CD8-positive, alpha-beta memory T cell (primary cell): ENCODE measurements around the gene IGSF23. TPM values are rescaled to one million over a fixed set of nuclear protein-coding genes. Genes with fewer than 3 reads are reported as not detected.
"Not testable (repeated sequence)": the region's sequence is repeated elsewhere in the genome, so short reads cannot be mapped to it uniquely, and the experiment has no call there.

Experiments
- CTCF ChIA-PET: fragments of 350-600 bp; sonication (Branson Sonifier 250); formaldehyde crosslinking; loops from one replicate; lab custom pipeline; 2021; ENCODE audit warnings: antibody characterized with exemption; lab: Charles Lee
- POLR2A ChIA-PET: fragments of 350-600 bp; sonication (Branson Sonifier 250); formaldehyde crosslinking; loops from one replicate; lab custom pipeline; 2021; ENCODE audit warnings: antibody characterized with exemption; lab: Charles Lee
- DNase-seq, 5 donors: peaks; one replicate each; pipeline versions ENCODE4 v3.0.0 to v3.0.0-alpha.2; 2020 to 2022; ENCODE audit warnings: mixed read lengths in 1 of 5
- H3K27ac ChIP-seq: one replicate; pipeline ENCODE4 v1.7.0; 2013; ENCODE audit warnings: low read depth, mild to moderate bottlenecking, low read length, moderate library complexity
- H3K27me3 ChIP-seq: 2 replicates; pipeline ENCODE4 v1.7.0; 2013; ENCODE audit warnings: low read length, mild to moderate bottlenecking; ENCODE audit not compliant: insufficient read depth, poor library complexity, severe bottlenecking
- H3K36me3 ChIP-seq: 2 replicates; pipeline ENCODE4 v1.7.0; 2013; ENCODE audit warnings: mild to moderate bottlenecking, low read length, moderate library complexity; ENCODE audit not compliant: insufficient read depth
- H3K4me1 ChIP-seq: 2 replicates; pipeline ENCODE4 v1.7.0; 2013; ENCODE audit warnings: mild to moderate bottlenecking, low read length, moderate library complexity; ENCODE audit not compliant: insufficient read depth
- H3K4me3 ChIP-seq: 2 replicates; pipeline ENCODE4 v1.7.0; 2013; ENCODE audit warnings: mild to moderate bottlenecking, low read length
- H3K9me3 ChIP-seq: 2 replicates; pipeline ENCODE4 v1.7.0; 2013; ENCODE audit warnings: mild to moderate bottlenecking, low read length
- H3K27ac Mint-ChIP-seq, 8 donors: one replicate each; pipeline ENCODE4 v1.8.0; 2020 to 2021; ENCODE audit warnings: mixed read lengths in 8 of 8, mild to moderate bottlenecking in 6 of 8, inconsistent platforms in 3 of 8, moderate library complexity in 3 of 8
- H3K27me3 Mint-ChIP-seq, 2 donors: one replicate each; pipeline ENCODE4 v1.8.0; 2020 to 2021; ENCODE audit warnings: mixed read lengths in 2 of 2, mild to moderate bottlenecking in 1 of 2, moderate library complexity in 1 of 2
- H3K36me3 Mint-ChIP-seq, 3 donors: one replicate each; pipeline ENCODE4 v1.8.0; 2020 to 2021; ENCODE audit warnings: mixed read lengths in 3 of 3, inconsistent platforms in 1 of 3, mild to moderate bottlenecking in 1 of 3
- H3K4me1 Mint-ChIP-seq, 3 donors: one replicate each; pipeline ENCODE4 v1.8.0; 2020 to 2021; ENCODE audit warnings: mixed read lengths in 3 of 3, inconsistent platforms in 1 of 3, mild to moderate bottlenecking in 1 of 3
- H3K4me3 Mint-ChIP-seq, 7 donors: one replicate each; pipeline ENCODE4 v1.8.0; 2020 to 2021; ENCODE audit warnings: mixed read lengths in 7 of 7, mild to moderate bottlenecking in 6 of 7, moderate library complexity in 4 of 7, inconsistent platforms in 2 of 7
- H3K9me3 Mint-ChIP-seq, 5 donors: one replicate each; pipeline ENCODE4 v1.8.0; 2020 to 2022; ENCODE audit warnings: mixed read lengths in 5 of 5, mild to moderate bottlenecking in 3 of 5, moderate library complexity in 2 of 5, inconsistent platforms in 1 of 5
- polyA plus RNA-seq: library from polyadenylated mRNA; unstranded; fragments of 300-500 nt; fragmentation: Illumina TruSeq; gene quantifications from one replicate; pipeline ENCODE4 v1.2.3, GENCODE V29; 2021
- total RNA-seq, 2 experiments: library from RNA; stranded (reverse); gene quantifications; one replicate each; pipeline ENCODE4 v1.2.3, GENCODE V29; 2021

Gene IGSF23
- total and polyA plus RNA-seq, 3 experiments from 2014 or later = not detected

DNA sequence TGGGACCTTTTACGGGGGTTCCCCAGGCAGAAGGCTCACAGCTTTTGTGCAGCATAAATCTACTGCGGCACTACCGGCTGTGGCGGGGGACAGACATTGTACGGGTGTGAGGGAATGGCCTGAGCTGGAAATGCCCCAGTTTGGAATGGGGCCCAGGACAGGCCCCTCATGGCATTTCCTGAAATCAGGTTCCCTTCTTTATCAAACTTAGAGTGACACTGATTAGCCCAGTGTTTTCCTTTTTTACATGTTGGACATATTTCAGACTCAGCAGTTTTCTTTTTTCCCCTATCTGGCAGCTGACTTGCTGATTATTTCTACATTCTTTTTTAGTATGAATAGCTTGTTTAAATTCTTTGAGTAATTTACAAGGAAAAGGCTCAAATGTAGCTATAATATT lies 20.7 kb downstream of the IGSF23 start:
- H3K4me1 ChIP-seq, H3K4me1 Mint-ChIP-seq, POLR2A ChIA-PET, H3K9me3 ChIP-seq, H3K4me3 ChIP-seq, H3K4me3 Mint-ChIP-seq, H3K27ac ChIP-seq, H3K36me3 ChIP-seq, H3K27ac Mint-ChIP-seq, H3K36me3 Mint-ChIP-seq, DNase-seq, H3K9me3 Mint-ChIP-seq, H3K27me3 ChIP-seq, CTCF ChIA-PET: not testable (repeated sequence)
- peaks cover 6 to 19% of the 10 kb centered on the region in 2 donors for H3K27me3 Mint-ChIP-seq

DNA sequence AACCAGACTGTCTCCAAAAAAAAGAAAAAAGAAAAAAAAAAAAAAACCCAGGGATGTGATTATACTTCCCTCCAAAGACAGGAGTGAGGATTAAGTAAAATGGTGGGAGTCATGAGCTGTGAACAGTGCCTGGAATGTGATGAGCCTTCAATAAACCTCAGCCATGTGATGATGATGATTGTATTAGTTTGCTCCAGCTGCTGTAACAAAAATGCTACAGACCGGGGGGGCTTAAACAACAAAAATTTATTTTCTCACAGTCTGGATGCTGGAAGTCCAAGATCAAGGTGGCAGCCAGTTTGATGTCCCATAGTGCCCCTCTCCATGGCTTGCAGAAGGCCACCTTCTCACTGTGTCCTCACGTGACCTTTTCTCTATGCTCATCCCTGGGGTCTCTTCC lies 21.4 kb downstream of the IGSF23 start:
- no peak for DNase-seq
- no peaks in the 10 kb centered on the region for H3K4me1 ChIP-seq
- no peak overlapping the region for H3K27ac Mint-ChIP-seq
- H3K36me3 Mint-ChIP-seq = no peaks in the 10 kb centered on the region
- H3K4me1 Mint-ChIP-seq = no peaks in the 10 kb centered on the region
- H3K4me3 Mint-ChIP-seq = no peak overlapping the region
- no peaks in the 10 kb centered on the region for H3K9me3 ChIP-seq
- H3K36me3 ChIP-seq = no peaks in the 10 kb centered on the region
- no peak overlapping the region for H3K27ac ChIP-seq
- H3K4me3 ChIP-seq = no peak overlapping the region
- H3K9me3 Mint-ChIP-seq = peaks cover 0 to 7% (median 0%) of the 10 kb centered on the region in 5 donors
- no peaks in the 10 kb centered on the region for H3K27me3 ChIP-seq
- H3K27me3 Mint-ChIP-seq = peaks cover 5 to 22% of the 10 kb centered on the region in 2 donors
- POLR2A ChIA-PET = no interaction called here
- CTCF ChIA-PET = no interaction called here

DNA sequence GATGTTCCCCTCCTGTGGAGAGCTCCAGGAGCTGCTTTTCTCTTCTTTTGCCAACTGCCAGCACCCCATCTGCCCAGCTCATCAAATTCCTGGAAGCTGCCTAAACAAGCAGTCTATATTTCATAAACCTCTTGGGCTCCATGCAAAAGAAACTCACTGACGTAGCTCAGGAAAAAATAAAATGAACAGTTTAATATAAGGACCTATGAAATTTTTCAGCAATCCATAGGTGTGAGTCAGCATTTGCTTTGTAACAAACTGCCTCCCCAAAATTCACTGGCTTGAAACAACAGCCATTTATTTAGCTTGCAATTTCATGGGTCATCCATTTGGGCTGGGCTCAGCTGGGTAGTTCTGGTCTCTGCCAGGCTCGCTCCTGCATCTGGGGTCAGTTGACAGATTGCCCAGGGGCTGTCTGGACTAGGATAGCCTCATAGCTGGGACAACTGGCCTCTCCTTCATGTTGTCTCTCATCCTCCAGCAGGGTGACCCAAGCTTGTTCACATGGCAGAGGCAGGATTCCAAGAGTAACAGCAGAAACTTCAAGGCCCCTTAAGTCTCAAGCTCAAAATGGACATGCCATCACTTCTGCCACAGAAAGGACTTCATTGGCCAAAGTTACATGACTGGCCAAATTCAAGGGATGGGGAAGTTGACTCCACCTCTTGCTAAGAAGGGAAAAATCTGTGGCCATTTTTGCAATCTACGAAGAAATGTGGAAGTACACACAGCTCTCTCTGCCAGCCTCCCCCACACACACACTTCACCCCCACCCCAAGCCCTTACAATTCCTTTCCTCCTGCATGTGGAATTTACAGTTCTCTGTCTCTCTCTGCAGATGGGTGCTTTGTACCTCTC lies 22.4 kb downstream of the IGSF23 start:
- H3K27me3 Mint-ChIP-seq = peaks cover 6 to 19% of the 10 kb centered on the region in 2 donors
- H3K36me3 ChIP-seq = no peaks in the 10 kb centered on the region
- DNase-seq = no peak
- no peaks in the 10 kb centered on the region for H3K4me1 ChIP-seq
- no peak overlapping the region for H3K27ac ChIP-seq
- peaks cover 0 to 7% (median 0%) of the 10 kb centered on the region in 5 donors for H3K9me3 Mint-ChIP-seq
- no peaks in the 10 kb centered on the region for H3K27me3 ChIP-seq
- H3K36me3 Mint-ChIP-seq = no peaks in the 10 kb centered on the region
- H3K27ac Mint-ChIP-seq = no peak overlapping the region
- no peak overlapping the region for H3K4me3 Mint-ChIP-seq
- ChIA-PET CTCF (no interaction called here), POLR2A (no interaction called here)
- no peaks in the 10 kb centered on the region for H3K4me1 Mint-ChIP-seq
- H3K4me3 ChIP-seq = no peak overlapping the region
- H3K9me3 ChIP-seq = no peaks in the 10 kb centered on the region

DNA sequence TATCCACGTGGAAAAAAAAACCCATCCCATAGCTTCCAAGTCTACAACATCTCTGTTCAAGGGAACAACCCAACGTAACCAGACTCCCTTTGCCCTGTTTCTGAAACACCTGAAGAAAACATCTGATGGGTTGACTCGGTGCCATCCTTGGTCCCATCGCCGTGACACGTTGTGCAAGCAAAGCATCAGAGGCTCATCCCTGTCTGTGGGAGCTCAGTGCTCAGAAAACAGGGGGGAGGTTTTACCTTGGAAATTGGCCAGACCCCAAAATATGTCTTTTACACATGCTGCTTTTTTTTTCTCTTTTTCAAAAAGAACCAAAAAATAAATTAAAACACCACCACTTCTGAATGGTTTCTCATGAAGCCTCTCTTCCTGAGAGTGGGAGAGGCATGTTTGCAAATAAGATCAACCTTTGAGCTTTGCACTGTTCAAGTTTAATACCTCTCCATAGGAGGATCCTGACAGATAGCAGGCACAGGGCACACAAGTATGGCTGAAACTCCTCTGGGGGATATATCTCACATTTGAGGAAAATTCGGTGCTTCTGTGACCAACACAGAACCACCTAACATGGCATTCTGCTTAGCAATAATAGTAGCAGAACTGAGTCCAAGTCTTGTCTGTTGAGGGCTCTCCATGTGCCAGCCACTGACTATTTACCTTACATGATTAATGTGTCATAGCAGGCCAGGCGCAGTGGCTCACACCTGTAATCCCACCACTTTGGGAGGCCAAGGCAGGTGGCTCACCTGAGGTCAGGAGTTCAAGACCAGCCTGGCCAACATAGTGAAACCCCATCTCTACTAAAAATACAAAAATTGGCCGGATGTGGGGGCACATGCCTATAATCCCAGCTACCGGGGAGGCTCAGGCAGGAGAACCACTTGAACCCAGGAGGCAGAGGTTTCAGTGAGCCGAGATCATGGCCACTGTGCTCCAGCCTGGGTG lies 23.4 kb downstream of the IGSF23 start:
- no peak overlapping the region for H3K4me3 Mint-ChIP-seq
- CTCF ChIA-PET = no interaction called here

GRCh38 chr19:44637390-44637764 lies 24.0 kb downstream of the IGSF23 start:
- H3K36me3 Mint-ChIP-seq = no peaks in the 10 kb centered on the region
- H3K4me3 Mint-ChIP-seq = no peak overlapping the region
- H3K4me1 Mint-ChIP-seq = no peaks in the 10 kb centered on the region
- ChIA-PET POLR2A (no interaction called here), CTCF (no interaction called here)
- Histone ChIP-seq H3K27ac (no peak overlapping the region), H3K27me3 (no peaks in the 10 kb centered on the region), H3K4me3 (no peak overlapping the region), H3K36me3 (no peaks in the 10 kb centered on the region), H3K4me1 (no peaks in the 10 kb centered on the region), H3K9me3 (no peaks in the 10 kb centered on the region)
- H3K27ac Mint-ChIP-seq = no peak overlapping the region
- H3K9me3 Mint-ChIP-seq = peaks cover 0 to 7% (median 0%) of the 10 kb centered on the region in 5 donors
- DNase-seq = no peak
- peaks cover 6 to 25% of the 10 kb centered on the region in 2 donors for H3K27me3 Mint-ChIP-seq

More for the DNA sequence above, 23.4 kb downstream of the IGSF23 start:
- no peaks in the 10 kb centered on the region for H3K9me3 ChIP-seq
- no peaks in the 10 kb centered on the region for H3K4me1 ChIP-seq
- DNase-seq = no peak
- POLR2A ChIA-PET = no interaction called here
- H3K27ac ChIP-seq = no peak overlapping the region
- no peak overlapping the region for H3K4me3 ChIP-seq
- H3K27me3 Mint-ChIP-seq = peaks cover 6 to 23% of the 10 kb centered on the region in 2 donors
- H3K27me3 ChIP-seq = no peaks in the 10 kb centered on the region
- no peaks in the 10 kb centered on the region for H3K36me3 Mint-ChIP-seq
- H3K4me1 Mint-ChIP-seq = no peaks in the 10 kb centered on the region
- H3K36me3 ChIP-seq = no peaks in the 10 kb centered on the region
- peaks cover 0 to 7% (median 0%) of the 10 kb centered on the region in 5 donors for H3K9me3 Mint-ChIP-seq
- H3K27ac Mint-ChIP-seq = peak overlapping the region in 1 of 8 donors; percentile 68

DNA sequence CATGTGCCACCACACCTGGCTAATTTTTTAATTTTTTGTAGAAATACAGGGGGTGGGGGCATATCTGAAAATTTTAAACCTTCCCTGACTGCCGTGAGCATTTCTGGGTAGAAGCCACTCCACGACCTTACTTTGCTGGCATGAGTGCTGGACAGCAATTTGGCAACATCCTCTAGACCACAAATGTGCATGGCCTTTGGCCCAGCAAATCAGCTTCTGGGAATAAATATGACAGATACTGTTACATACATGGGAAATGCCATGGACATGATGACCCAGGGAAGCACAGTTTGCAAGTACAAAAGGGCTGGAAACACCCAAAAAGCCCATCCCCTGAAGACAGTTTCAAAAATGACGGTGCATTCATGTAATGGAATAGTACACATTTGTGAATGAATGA lies 27.2 kb downstream of the IGSF23 start:
- H3K36me3 ChIP-seq = no peaks in the 10 kb centered on the region
- CTCF ChIA-PET = no interaction called here
- H3K9me3 ChIP-seq = no peaks in the 10 kb centered on the region
- no peaks in the 10 kb centered on the region for H3K36me3 Mint-ChIP-seq
- DNase-seq = no peak
- POLR2A ChIA-PET = no interaction called here
- no peak overlapping the region for H3K4me3 Mint-ChIP-seq
- no peaks in the 10 kb centered on the region for H3K9me3 Mint-ChIP-seq
- H3K27ac ChIP-seq = no peak overlapping the region
- no peaks in the 10 kb centered on the region for H3K4me1 ChIP-seq
- H3K27ac Mint-ChIP-seq = no peak overlapping the region
- H3K4me1 Mint-ChIP-seq = peaks cover 0 to 2% (median 0%) of the 10 kb centered on the region in 3 donors
- no peaks in the 10 kb centered on the region for H3K27me3 ChIP-seq
- peaks cover 5 to 22% of the 10 kb centered on the region in 2 donors for H3K27me3 Mint-ChIP-seq
- H3K4me3 ChIP-seq = no peak overlapping the region

- ChIA-PET CTCF (no interaction called here), POLR2A (no interaction called here)
- Mint-ChIP-seq H3K36me3 (no peaks in the 10 kb centered on the region), H3K27ac (no peak overlapping the region), H3K27me3 (peaks cover 10 to 25% of the 10 kb centered on the region in 2 donors), H3K9me3 (no peaks in the 10 kb centered on the region), H3K4me3 (no peak overlapping the region), H3K4me1 (peaks cover 0 to 2% (median 0%) of the 10 kb centered on the region in 3 donors)
- no peak for DNase-seq
- Histone ChIP-seq H3K9me3 (no peaks in the 10 kb centered on the region), H3K4me3 (no peak overlapping the region), H3K36me3 (no peaks in the 10 kb centered on the region), H3K27ac (no peak overlapping the region), H3K4me1 (no peaks in the 10 kb centered on the region), H3K27me3 (no peaks in the 10 kb centered on the region)
These were observed 28.3 kb downstream of the IGSF23 start for GRCh38 chr19:44641501-44642265.
